Measurements from ENCODE around the gene COLQ. TPM values are rescaled to one million over a fixed set of nuclear protein-coding genes. Genes with fewer than 3 reads are reported as not detected.
A peak's percentile ranks its signal among the peaks of the same experiment; 100 is the strongest.
"Not testable (repeated sequence)": the region's sequence is repeated elsewhere in the genome, so short reads cannot be mapped to it uniquely, and the experiment has no call there.

COLQ gene
- total RNA-seq, 2 donors from 2014 or later = 0.98 to 2.9 TPM

- Mint-ChIP-seq H3K36me3 (no peaks in the 10 kb centered on the region), H3K27ac (no peak overlapping the region), H3K9me3 (peaks cover 0 to 5% of the 10 kb centered on the region in 2 donors)
- DNase-seq (ENCODE audit: low spot score in 2 of 2) (no peak), ATAC-seq (no peak)
These were observed 20.4 kb downstream of the COLQ start for GRCh38 chr3:15501126-15501525.

DNA sequence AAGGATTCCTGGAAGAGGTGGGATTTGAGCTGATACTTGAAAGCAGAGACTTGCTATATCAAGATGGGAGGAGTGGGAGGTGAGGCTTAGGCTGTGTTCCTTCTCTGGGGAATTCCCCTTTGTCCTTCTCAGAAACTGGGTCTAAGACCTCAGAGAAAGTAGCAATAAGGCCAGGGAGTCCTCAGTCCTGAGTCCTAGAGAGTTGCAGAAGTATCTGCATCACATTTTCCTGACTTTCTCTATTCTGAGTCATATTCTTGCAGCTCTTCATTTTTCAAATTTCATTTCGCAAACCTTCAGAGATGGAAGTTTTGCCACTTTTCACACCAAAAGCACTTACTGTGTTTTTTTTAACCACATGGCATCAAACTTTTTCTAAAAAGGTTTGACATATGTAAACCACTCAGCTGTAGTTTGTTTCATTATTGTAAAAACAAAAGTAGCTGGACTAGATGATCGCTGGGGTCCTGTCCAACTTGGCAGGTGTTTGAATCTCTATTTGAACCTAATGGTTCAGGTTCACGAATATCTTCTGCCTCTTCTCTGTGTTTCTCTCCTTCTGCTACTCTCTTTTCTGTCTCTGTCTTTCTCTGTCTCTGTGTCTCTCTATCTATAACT lies 21.3 kb downstream of the COLQ start:
- DNase-seq (ENCODE audit: low spot score in 2 of 2) (no peak), ATAC-seq (peak; percentile 82 to 89)
- peaks cover 0 to 5% of the 10 kb centered on the region in 2 donors for H3K9me3 Mint-ChIP-seq
- H3K27ac Mint-ChIP-seq = peak overlapping the region; percentile 24 to 45
- no peaks in the 10 kb centered on the region for H3K36me3 Mint-ChIP-seq

DNA sequence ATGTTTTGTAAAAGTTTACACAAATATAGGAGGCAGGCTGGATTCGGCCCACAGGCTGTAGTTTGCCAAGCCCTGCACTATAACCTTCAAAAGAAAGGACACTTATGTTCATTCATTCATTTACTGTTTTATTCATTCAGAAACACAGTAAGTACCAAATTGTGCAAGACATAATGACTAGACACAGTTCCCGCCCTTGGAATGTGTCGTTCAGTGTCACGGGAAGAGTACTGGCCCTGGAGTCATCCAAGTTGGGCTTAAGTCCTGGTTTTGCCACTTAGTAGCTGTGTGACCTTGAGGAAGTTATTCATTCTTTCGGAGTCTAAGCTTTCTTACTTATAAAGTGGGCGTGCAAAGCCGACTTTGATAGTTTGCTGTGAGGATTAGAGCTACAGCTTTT lies 22.0 kb downstream of the COLQ start:
- ATAC-seq (peak in 1 of 2 donors; percentile 10), DNase-seq (ENCODE audit: low spot score in 2 of 2) (no peak)
- Mint-ChIP-seq H3K36me3 (no peaks in the 10 kb centered on the region), H3K27ac (peak overlapping the region in 1 of 2 donors; percentile 19), H3K9me3 (peaks cover 0 to 5% of the 10 kb centered on the region in 2 donors)

- Mint-ChIP-seq H3K36me3 (no peaks in the 10 kb centered on the region), H3K9me3 (peaks cover 0 to 1% of the 10 kb centered on the region in 2 donors), H3K27ac (no peak overlapping the region)
- DNase-seq (ENCODE audit: low spot score in 2 of 2) = no peak
- no peak for ATAC-seq
These were observed 22.9 kb downstream of the COLQ start for GRCh38 chr3:15498431-15499214.

GRCh38 chr3:15497964-15498363 lies 23.5 kb downstream of the COLQ start:
- DNase-seq (ENCODE audit: low spot score in 2 of 2) = no peak
- H3K9me3 Mint-ChIP-seq = no peaks in the 10 kb centered on the region
- H3K27ac Mint-ChIP-seq = no peak overlapping the region
- no peaks in the 10 kb centered on the region for H3K36me3 Mint-ChIP-seq
- ATAC-seq = no peak

DNA sequence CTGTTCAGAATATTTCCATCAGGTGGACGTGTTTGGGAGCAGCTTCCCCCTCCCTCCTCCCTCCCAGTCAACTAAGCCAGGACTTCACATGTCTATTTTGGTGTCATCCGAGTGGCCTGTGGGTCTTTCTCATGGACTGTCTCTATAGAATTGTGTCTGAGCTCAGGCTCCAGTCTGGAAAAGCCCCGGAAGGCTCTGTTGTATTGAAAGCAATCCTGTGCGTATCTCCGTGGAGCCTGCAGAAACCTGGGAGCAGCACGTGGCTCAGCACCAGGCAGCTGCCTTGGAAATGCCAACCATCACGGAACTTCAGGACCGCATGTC lies 25.2 kb downstream of the COLQ start:
- no peak for DNase-seq (ENCODE audit: low spot score in 2 of 2)
- Mint-ChIP-seq H3K27ac (no peak overlapping the region), H3K36me3 (no peaks in the 10 kb centered on the region), H3K9me3 (no peaks in the 10 kb centered on the region)
- no peak for ATAC-seq

GRCh38 chr3:15495461-15496340 lies 25.8 kb downstream of the COLQ start:
- no peak overlapping the region for H3K27ac Mint-ChIP-seq
- H3K36me3 Mint-ChIP-seq = no peaks in the 10 kb centered on the region
- no peaks in the 10 kb centered on the region for H3K9me3 Mint-ChIP-seq
- no peak for DNase-seq (ENCODE audit: low spot score in 2 of 2)
- no peak for ATAC-seq

DNA sequence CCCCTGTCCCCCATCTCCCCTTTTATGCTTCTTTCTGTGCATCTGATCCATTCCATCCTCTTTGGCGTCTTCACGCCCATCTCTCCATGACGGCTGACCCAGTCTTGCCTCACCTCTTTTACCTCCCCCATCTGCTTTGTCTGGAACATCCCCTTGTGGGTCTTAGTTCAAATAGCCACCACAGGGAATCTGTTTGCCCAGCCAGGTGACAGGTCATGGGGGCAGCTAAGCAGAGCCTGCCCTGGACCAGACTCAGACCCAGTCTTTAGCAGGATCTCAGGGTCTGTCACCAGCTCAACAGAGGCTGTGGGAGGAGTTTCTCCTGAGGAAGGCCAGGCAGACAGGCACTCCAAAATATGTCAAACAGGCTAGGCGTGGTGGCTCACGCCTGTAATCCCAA lies 28.1 kb downstream of the COLQ start:
- no peaks in the 10 kb centered on the region for H3K36me3 Mint-ChIP-seq
- ATAC-seq = no peak
- no peaks in the 10 kb centered on the region for H3K9me3 Mint-ChIP-seq
- H3K27ac Mint-ChIP-seq = no peak overlapping the region
- no peak for DNase-seq (ENCODE audit: low spot score in 2 of 2)

- no peak overlapping the region for H3K27ac Mint-ChIP-seq
- DNase-seq (ENCODE audit: low spot score in 2 of 2) (no peak), ATAC-seq (no peak)
- H3K36me3 Mint-ChIP-seq = no peaks in the 10 kb centered on the region
- no peaks in the 10 kb centered on the region for H3K9me3 Mint-ChIP-seq
These were observed 28.6 kb downstream of the COLQ start for GRCh38 chr3:15492847-15493360.

DNA sequence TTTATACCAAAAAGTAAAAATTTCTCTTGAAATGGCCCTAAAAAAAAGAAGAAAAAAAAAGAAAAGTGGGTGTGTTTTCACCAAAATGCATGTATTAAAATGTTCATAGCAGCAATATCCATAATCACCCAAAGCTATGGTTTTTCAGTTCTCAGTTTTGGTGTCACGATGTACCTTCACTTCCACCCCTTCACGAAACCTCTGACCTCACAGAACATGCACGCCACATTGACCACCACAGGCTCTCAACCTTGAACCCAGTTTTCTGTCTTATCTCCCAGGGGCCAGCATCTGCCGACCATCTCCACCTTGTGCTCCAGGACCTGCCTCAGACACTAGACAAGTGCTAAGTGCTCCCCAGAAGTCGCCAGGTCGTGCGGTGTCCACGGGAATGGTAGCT lies 30.4 kb downstream of the COLQ start:
- H3K27ac Mint-ChIP-seq = no peak overlapping the region
- no peak for ATAC-seq
- no peak for DNase-seq (ENCODE audit: low spot score in 2 of 2)

GRCh38 chr3:15490158-15490557 lies 31.3 kb downstream of the COLQ start:
- Mint-ChIP-seq H3K27ac (no peak overlapping the region), H3K9me3 (no peaks in the 10 kb centered on the region), H3K36me3 (peaks cover 0 to 5% of the 10 kb centered on the region in 2 donors)
- DNase-seq (ENCODE audit: low spot score in 2 of 2) (no peak), ATAC-seq (no peak)

More for the DNA sequence above, 30.4 kb downstream of the COLQ start:
- H3K36me3 Mint-ChIP-seq = peaks cover 0 to 5% of the 10 kb centered on the region in 2 donors
- no peaks in the 10 kb centered on the region for H3K9me3 Mint-ChIP-seq

DNA sequence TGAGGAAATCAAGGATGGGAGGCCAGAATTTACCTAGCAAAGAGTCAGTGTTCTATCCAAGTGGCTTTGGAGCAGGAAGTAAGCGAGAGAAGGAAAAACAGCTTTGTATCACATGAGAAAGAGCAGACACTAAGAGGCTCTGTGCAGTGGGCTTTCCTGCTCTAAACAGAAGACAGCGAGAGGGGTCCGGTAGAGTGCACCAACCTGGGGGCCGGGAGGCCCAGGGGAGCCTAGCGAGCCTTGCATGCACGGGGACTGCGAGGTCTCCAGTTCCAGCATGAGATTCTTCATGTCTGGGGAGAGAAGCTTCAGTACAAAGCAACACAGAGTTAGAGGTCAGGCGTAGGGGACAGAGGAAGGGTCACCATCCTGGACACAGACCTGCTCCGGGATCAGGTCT lies 33.5 kb downstream of the COLQ start:
- peaks cover 0 to 5% of the 10 kb centered on the region in 2 donors for H3K36me3 Mint-ChIP-seq
- ATAC-seq (no peak), DNase-seq (ENCODE audit: low spot score in 2 of 2) (no peak)
- H3K9me3 Mint-ChIP-seq = peaks cover 0 to 4% of the 10 kb centered on the region in 2 donors
- H3K27ac Mint-ChIP-seq = no peak overlapping the region

DNA sequence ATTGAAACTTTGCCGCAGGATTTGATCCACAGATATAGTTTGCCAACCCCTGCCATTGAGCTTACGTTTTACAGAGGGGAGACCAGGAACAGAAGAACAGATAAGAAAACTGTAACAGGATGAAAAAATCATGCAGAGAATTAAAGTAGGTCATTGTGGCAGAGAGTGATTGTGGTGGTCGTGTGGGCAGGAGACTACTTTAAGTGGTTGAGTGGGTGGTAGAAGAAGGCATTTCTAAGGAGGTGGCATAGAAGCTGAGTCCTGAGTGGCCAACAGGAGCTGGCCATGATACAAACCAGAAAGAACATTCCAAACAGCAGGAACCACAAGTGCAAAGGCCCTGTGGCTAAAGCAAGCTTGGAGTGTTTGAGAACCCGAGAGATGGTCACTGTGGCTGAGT lies 34.5 kb downstream of the COLQ start:
- DNase-seq (ENCODE audit: low spot score in 2 of 2) (no peak), ATAC-seq (no peak)
- peaks cover 0 to 5% of the 10 kb centered on the region in 2 donors for H3K36me3 Mint-ChIP-seq
- peaks cover 0 to 4% of the 10 kb centered on the region in 2 donors for H3K9me3 Mint-ChIP-seq
- no peak overlapping the region for H3K27ac Mint-ChIP-seq

GRCh38 chr3:15486020-15486419 lies 35.5 kb downstream of the COLQ start:
- Mint-ChIP-seq H3K36me3 (peaks cover 0 to 5% of the 10 kb centered on the region in 2 donors), H3K27ac (no peak overlapping the region), H3K9me3 (peaks cover 0 to 4% of the 10 kb centered on the region in 2 donors)
- ATAC-seq (no peak), DNase-seq (ENCODE audit: low spot score in 2 of 2) (no peak)

GRCh38 chr3:15484551-15484950 lies 37.0 kb downstream of the COLQ start:
- not testable (repeated sequence) for H3K36me3 Mint-ChIP-seq; ATAC-seq; H3K27ac Mint-ChIP-seq; DNase-seq (ENCODE audit: low spot score in 2 of 2); H3K9me3 Mint-ChIP-seq

DNA sequence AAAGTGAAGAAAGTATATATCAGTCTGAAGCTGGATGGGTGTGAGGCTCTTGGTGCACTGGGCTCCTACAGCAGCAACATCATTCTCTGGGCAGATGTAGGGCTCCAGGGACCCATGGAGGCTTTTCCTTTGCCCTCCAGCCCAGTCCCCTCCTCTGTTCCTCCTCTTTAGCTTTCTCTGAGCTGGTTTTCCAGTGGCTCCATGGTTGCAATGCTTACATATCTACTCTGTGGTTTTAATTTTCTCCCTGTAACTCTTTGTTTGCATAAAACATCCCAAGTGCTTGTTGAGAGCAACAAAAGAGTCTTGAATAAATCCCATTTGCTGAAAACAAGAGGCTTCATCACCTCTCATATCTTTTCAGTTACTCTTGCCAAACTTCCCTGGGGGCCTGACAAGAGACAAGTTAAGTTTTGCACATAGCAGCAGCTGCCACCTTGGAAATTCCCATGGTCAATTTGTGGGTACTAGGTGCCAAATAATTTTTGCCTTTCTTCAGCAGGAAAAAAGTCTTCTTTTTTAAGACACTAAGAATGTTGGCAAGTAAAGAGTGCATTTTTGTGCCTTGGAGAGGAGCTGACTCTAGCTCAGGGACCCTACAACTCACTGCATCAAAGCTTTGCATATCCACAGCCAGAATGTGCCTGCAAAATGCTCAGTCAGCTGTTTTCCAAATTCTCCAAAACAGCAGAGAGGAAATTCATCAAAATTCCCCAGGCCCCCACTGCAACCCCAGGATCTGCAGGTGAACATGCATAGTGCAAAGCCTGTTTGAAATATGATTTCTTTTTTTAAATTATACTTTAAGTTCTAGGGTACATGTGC lies 41.9 kb downstream of the COLQ start:
- ATAC-seq (no peak), DNase-seq (ENCODE audit: low spot score in 2 of 2) (no peak)
- peaks cover 0 to 3% of the 10 kb centered on the region in 2 donors for H3K9me3 Mint-ChIP-seq
- peak overlapping the region in 1 of 2 donors; percentile 22 for H3K27ac Mint-ChIP-seq
- H3K36me3 Mint-ChIP-seq = no peaks in the 10 kb centered on the region

Measured in activated naive CD4-positive, alpha-beta T cell treated with anti-CD3 and anti-CD28 coated beads, Interleukin-2, amount 50 U/mL, for 72 hours (primary cell).